Activated CD4-positive, alpha-beta T cell treated with anti-CD3 and anti-CD28 coated beads, Interleukin-2, Interleukin-4, amounts not matched to agents 100 ng/mL and 50 ng/mL, durations not matched to agents 16 hours and 8 hours (primary cell): ENCODE measurements around the gene SCARF1.

Experiments
- DNase-seq: peaks from one replicate; pipeline ENCODE4 v3.0.0-alpha.2; 2020; ENCODE audit warnings: low spot score

SCARF1 gene

DNA sequence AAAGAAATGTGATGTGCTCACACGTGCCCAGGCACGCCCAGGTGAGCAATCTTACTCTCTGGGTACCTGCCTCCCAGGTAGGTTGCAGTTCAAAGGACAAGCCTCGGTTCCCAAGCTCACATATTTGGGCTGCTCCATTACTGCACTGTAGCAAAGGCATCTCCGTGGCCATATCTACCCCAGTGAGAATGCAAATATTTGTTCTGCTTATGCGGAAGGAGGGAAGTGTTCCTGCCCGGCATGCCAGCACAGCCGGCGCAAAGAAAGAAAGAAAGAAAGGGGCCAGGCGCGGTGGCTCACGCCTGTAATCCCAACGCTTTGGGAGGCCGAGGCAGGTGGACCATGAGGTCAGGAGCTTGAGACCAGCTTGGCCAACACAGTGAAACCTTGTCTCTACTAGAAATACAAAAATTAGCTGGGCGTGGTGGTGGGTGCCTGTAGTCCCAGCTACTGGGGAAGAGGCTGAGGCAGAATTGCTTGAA, 47.6 kb downstream of the SCARF1 start:
- no peak for DNase-seq

DNA sequence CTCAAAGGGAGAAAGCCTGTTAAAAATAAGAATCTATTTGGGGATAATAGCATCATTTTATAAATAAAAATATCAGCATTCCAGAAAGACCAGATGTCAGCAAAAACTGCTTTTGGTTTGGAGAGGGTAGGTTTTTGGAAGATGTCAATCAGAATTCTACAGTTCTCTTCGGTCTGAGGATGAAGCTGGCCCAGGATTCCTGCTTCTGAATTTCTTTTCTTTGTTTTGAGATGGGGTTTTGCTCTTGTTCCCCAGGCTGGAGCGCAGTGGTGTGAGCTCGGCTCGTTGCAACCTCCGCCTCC, 52.0 kb downstream of the SCARF1 start:
- DNase-seq = no peak

DNA sequence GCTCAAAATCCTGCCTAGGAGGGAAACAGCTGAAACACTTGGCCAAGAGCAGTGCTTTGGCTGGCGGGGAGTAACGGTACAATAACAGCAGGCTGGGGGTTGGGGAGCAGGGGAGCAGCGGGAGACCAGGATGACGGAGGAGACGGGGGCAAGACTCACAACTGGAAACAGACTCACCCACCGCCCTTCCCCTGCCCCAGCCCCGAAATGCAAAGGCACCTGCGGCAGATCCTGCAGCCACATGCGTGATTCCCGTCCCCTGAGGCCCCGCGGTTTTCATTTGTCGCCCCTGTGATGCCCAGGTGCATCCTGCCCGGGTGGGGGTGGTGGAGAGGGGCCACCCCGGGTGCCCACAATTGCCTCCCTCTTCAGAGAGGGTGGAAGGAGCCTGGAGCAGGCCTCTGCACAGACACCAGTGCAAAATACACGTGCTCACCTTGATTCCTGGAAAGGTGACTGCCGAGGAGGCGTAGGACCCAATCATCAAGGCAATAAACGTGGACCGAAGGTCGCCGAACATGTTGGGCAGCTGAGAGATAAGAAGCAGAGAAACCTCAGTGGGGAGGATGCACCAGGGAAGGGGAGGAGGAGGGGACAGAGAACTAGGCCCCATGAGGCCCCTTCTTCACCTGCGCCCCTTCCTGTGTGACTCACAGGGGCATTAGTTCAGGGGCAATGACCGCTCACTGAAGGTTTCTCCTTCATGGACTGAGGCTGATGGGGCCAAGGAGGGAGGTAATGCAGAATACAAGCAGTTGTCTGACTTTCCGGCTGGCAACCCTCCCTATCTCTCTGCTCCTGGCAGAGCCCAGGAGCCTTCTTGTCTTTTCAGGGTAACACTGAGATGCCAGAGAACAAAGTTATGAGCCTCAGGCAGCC, 52.5 kb downstream of the SCARF1 start:
- no peak for DNase-seq

GRCh38 chr17:1591474-1592090, 54.0 kb downstream of the SCARF1 start:
- no peak for DNase-seq

DNA sequence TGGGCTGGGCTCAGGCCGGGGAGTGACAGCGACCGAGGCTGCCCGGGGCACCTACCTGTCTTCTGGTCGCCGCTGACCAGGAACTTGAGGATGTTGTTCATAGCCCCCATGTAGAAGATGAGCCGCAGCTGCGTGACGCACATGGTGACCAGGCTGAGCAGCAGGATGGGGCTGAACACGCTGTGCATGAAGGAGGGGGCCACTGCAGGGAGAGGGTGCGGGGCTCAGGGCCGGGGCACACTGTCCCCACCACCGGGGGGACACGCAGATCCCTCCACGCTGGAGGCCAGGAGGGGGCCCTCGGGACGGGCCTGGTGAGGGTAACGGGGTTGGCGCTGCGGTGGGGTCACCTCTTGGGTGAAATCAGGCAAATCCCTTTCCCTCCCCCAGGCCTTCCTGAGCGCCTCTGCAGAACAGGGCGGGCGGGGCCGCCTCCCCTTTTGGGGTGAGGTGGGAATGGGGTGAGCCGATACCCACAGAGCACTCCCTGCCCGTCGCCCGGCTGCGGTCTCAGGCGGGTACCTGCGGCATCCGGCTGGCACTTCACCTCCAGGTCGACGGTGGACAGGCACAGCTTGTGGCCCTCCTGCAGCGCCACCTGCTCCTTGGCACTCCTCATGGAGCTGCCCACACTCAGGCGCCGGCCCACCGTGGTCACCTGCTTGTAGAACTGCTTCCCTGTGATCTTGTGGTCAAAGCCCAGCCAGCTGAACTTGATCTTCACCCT, 54.6 kb downstream of the SCARF1 start:
- DNase-seq = no peak

DNA sequence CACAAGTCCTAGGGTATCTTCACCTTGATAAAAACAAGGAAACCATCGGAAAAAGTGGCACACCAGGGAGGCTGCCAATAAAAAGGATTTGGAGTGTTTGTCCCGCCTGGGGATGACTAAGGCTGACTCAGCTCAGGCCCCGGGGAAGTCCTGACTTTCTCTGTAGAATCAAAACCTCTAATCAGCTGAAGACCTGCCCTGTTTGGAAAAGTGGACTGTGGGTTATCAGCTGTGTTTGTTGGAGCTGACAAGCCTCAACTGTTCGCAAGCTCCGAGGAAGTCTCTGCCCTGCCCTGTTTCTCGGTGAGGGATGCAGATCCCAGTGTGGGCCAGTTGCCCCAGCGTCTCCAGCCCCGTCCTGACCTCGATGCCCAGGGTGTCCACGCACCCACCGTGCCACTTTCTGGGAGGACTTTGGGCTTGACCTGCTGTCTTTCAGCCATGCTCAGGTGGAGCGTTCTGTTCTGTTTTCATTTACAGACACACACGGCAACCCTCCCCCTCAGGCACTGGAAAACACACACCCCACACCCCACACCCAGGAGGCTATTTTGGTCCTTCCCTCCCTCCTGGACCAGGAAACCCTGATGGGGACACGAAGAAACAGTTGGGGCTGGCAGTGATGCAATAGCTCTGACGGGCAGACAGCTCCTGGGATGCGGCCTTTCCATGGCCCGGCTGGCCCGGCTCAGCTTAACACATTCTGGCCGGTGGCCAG, 55.3 kb downstream of the SCARF1 start:
- no peak for DNase-seq

DNA sequence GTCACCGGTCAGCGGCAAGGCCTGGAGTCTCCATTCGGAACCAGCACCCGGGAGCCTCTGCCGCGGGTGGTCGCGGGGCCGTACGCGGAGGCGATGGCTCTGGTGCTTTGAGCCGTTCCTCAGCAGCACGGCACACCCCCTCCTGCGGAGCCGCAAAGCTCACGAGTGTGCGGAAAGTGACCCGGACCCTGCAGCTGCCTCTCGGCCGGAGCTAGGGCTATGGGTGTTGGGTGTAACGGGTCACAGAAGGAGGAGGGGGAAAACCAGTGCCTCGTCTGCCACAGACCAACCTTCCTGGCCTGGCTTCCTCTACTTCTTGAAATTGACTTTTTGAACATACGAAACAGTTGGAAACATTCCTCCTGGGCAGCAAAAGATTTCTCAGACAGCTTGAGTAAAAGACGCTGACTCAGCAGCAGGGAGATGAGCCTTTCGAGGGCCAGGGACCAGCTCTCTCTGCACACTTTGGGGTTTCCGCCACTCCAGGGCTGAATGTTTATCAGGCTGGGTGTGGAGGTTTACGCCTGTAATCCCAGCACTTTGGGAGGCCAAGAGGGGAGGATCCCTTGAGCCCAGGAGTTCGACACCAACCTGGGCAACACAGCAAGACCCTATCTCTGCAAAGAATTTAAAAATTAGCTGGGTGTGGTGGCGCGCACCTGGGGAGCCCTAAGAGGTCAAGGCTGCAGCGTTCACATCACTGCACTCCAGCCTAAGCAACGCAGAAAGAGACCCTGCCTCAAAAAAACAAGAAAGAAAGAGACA, 56.5 kb downstream of the SCARF1 start:
- no peak for DNase-seq

GRCh38 chr17:1584167-1584566, 61.4 kb downstream of the SCARF1 start:
- no peak for DNase-seq
